Activated naive CD8-positive, alpha-beta T cell treated with anti-CD3 and anti-CD28 coated beads, Interleukin-2, amount 50 U/mL, for 24 hours (primary cell): ENCODE measurements around the gene EHBP1.

Experiments used
- ATAC-seq: fragments of 150-1000 bp; cut with Tn5 transposase; one replicate; pipeline ENCODE4 v1.10.0; 2021
- DNase-seq: peaks from one replicate; pipeline ENCODE4 v3.0.0; 2021
- H3K27ac Mint-ChIP-seq: one replicate; pipeline ENCODE4 v1.8.0; 2021; ENCODE audit warnings: mild to moderate bottlenecking, mixed read lengths
- H3K27me3 Mint-ChIP-seq: one replicate; pipeline ENCODE4 v1.8.0; 2021; ENCODE audit warnings: mixed read lengths
- H3K36me3 Mint-ChIP-seq: one replicate; pipeline ENCODE4 v1.8.0; 2021; ENCODE audit warnings: low read depth, mixed read lengths
- H3K4me1 Mint-ChIP-seq: one replicate; pipeline ENCODE4 v1.8.0; 2021; ENCODE audit warnings: mixed read lengths
- H3K4me3 Mint-ChIP-seq: one replicate; pipeline ENCODE4 v1.8.0; 2021; ENCODE audit warnings: mild to moderate bottlenecking, moderate library complexity, mixed read lengths
- H3K9me3 Mint-ChIP-seq: one replicate; pipeline ENCODE4 v1.8.0; 2021; ENCODE audit warnings: mixed read lengths

Gene EHBP1

DNA sequence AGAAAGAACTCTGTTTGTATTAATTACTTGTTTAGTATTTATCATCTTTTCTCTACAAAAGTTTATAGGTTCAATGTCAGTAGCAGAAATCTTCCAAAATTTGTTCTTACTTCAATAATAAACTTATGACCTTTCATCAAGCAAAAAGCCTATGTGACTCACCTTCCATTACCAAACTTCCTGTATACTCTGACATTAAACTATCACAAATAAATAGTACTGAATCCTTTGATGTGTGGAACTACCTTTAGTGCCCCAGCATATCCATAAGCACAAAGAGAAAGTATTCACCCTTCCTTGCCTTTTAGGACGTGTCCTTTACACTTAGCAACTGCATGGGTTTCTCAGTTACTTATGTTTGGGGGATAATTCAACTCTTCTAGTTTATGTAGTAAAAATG lies 166.0 kb downstream of the EHBP1 start:
- peaks cover 42% of the 10 kb centered on the region for H3K9me3 Mint-ChIP-seq
- no peaks in the 10 kb centered on the region for H3K27me3 Mint-ChIP-seq
- no peak overlapping the region for H3K4me3 Mint-ChIP-seq
- H3K27ac Mint-ChIP-seq: no peak overlapping the region
- peaks cover 60% of the 10 kb centered on the region for H3K36me3 Mint-ChIP-seq
- DNase-seq (no peak), ATAC-seq (peak; percentile 40)
- no peaks in the 10 kb centered on the region for H3K4me1 Mint-ChIP-seq

DNA sequence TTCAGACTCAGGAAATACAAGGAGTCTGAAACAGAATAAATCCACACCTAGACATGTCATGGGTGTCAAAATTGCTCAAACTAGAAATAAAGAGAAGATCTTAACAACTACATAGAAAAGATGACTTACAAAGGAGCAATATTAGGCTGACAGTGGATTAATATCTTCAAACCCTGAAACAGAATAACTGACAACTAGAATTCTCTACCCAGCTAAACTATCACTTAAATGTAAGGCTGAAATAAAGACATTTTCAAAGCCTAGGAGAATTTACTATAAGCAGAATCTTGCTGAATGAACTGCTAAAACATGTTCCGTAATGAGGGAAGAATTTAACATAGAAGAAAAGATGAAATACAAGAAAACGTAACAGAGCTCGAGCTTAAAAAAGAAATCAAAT lies 168.1 kb downstream of the EHBP1 start:
- no peak overlapping the region for H3K4me3 Mint-ChIP-seq
- H3K36me3 Mint-ChIP-seq: peaks cover 71% of the 10 kb centered on the region
- H3K4me1 Mint-ChIP-seq: no peaks in the 10 kb centered on the region
- ATAC-seq: no peak
- no peak for DNase-seq
- H3K27me3 Mint-ChIP-seq: no peaks in the 10 kb centered on the region
- no peak overlapping the region for H3K27ac Mint-ChIP-seq
- peaks cover 47% of the 10 kb centered on the region for H3K9me3 Mint-ChIP-seq

DNA sequence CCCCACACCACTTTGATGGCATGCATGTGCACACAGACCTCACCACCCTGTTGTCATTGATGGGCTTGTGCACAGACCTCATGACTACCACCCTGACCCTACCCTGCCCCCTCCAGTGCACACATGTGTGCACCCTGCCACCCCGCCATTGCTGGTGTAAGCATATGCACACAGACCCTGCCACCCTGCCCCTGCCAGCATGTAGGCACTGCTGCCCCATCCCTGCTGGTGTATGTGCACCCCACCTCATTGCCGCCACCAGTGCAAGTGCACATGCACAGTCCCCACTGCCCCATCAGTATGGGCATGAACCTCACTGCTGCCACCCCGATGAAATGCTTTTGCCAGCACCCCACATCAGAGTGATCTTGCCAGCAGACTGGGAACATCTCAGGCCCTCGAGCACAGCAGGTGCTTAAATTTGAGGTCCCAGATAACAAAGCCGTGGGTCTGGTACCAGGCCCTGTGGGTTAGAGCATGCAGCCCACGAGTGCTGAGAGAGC lies 169.4 kb downstream of the EHBP1 start:
- Mint-ChIP-seq H3K4me3 (no peak overlapping the region), H3K36me3 (peaks cover 71% of the 10 kb centered on the region), H3K27ac (no peak overlapping the region), H3K9me3 (peaks cover 48% of the 10 kb centered on the region), H3K4me1 (no peaks in the 10 kb centered on the region), H3K27me3 (no peaks in the 10 kb centered on the region)
- ATAC-seq (no peak), DNase-seq (no peak)

DNA sequence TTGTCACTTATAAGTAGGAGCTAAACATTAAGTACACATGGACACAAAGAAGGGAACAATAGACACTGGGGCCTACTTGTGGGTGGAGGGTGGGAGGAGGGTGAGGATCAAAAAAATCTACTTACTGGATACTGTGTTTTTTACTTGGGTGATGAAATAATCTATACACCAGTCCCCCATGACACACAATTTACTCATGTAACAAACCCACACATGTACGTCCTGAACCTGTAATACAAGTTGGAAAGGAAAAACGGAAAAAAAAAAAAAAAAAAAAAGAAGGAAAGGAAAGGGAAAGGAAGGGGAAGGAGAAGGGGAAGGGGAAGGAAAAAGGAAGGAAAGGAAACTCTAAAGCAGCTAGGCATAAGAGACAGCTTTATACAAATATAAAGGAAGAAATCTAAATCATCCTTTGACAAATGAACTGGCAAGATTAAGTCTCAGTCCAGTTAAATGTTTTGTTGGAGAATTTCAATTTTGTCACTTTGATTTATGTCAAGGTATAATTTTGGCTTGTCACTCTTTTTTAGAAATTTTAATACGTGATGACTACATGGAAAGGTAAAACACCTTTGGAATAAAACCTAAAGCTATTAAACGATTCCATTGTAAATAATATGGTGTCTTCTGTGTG lies 175.8 kb downstream of the EHBP1 start:
- no peak for ATAC-seq
- Mint-ChIP-seq H3K4me3 (no peak overlapping the region), H3K36me3 (peaks cover 36% of the 10 kb centered on the region), H3K27me3 (no peaks in the 10 kb centered on the region), H3K9me3 (peaks cover 18% of the 10 kb centered on the region), H3K4me1 (no peaks in the 10 kb centered on the region), H3K27ac (no peak overlapping the region)
- no peak for DNase-seq

GRCh38 chr2:62883629-62884028 lies 178.1 kb downstream of the EHBP1 start:
- H3K4me3 Mint-ChIP-seq: no peak overlapping the region
- H3K4me1 Mint-ChIP-seq: no peaks in the 10 kb centered on the region
- H3K9me3 Mint-ChIP-seq: peaks cover 14% of the 10 kb centered on the region
- no peak overlapping the region for H3K27ac Mint-ChIP-seq
- DNase-seq (no peak), ATAC-seq (no peak)
- H3K27me3 Mint-ChIP-seq: no peaks in the 10 kb centered on the region
- peaks cover 14% of the 10 kb centered on the region for H3K36me3 Mint-ChIP-seq

GRCh38 chr2:62884086-62884485 lies 178.6 kb downstream of the EHBP1 start:
- Mint-ChIP-seq H3K4me1 (no peaks in the 10 kb centered on the region), H3K9me3 (peaks cover 14% of the 10 kb centered on the region), H3K27me3 (no peaks in the 10 kb centered on the region), H3K36me3 (peaks cover 15% of the 10 kb centered on the region), H3K27ac (no peak overlapping the region), H3K4me3 (no peak overlapping the region)
- DNase-seq (no peak), ATAC-seq (no peak)

DNA sequence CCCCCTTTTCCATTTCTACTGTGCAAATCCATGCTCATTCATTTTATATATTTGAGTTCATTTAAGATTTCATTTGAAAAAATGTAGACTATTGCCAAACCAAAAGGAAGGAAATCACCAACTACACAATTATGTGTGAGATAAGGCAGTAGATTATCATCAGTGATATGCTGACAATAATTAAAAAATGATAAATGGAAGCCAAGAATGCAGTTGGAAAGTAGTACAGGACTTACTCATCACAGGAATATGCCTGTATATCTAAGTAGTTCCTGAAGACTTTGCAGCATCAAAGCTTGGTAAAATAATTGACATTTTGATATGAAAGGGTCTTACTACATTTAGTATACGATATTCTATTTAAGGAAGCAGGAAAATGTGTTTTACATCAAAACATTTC lies 179.0 kb downstream of the EHBP1 start:
- Mint-ChIP-seq H3K27me3 (no peaks in the 10 kb centered on the region), H3K9me3 (peaks cover 11% of the 10 kb centered on the region), H3K4me1 (no peaks in the 10 kb centered on the region), H3K36me3 (peaks cover 15% of the 10 kb centered on the region), H3K4me3 (no peak overlapping the region), H3K27ac (no peak overlapping the region)
- DNase-seq (no peak), ATAC-seq (no peak)

- Mint-ChIP-seq H3K27ac (no peak overlapping the region), H3K4me1 (no peaks in the 10 kb centered on the region), H3K9me3 (no peaks in the 10 kb centered on the region), H3K36me3 (no peaks in the 10 kb centered on the region), H3K4me3 (no peak overlapping the region), H3K27me3 (no peaks in the 10 kb centered on the region)
- DNase-seq: no peak
- no peak for ATAC-seq
Measured at GRCh38 chr2:62894966-62895631, 189.6 kb downstream of the EHBP1 start.

- ATAC-seq (no peak), DNase-seq (no peak)
- Mint-ChIP-seq H3K27me3 (no peaks in the 10 kb centered on the region), H3K27ac (no peak overlapping the region), H3K4me3 (no peak overlapping the region), H3K9me3 (no peaks in the 10 kb centered on the region), H3K4me1 (no peaks in the 10 kb centered on the region), H3K36me3 (no peaks in the 10 kb centered on the region)
Measured at GRCh38 chr2:62895632-62896009, 190.1 kb downstream of the EHBP1 start.

DNA sequence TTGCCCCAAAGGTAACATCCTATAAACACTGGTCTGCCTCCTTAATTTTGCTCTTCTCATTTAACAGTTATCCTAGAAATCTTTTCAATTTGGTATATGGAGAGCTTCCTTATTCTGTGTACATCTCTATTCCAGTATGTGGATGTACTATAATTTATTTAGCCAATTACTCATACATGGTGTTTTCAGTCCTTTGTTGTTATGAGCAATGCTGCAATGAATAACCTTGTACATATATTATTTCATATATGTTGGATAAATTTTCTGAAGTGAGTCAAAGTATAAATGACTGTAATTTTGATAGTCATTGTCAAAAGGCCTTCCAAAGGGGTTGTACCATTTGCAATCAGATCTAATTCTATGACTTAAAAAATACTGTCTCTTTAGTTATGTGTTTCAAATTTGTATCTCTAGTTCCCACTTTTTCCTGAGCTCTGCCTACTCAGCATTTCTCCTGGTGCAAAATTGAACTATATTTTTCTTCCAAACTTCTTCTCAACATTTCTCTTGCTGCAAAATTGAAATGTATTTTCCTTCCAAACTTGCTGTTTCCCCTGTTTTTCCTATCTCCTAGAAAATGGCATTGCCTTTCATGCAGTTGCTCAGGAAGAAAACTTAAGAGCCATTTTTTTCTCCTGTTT lies 191.8 kb downstream of the EHBP1 start:
- no peak overlapping the region for H3K27ac Mint-ChIP-seq
- no peaks in the 10 kb centered on the region for H3K27me3 Mint-ChIP-seq
- ATAC-seq (no peak), DNase-seq (no peak)
- no peaks in the 10 kb centered on the region for H3K4me1 Mint-ChIP-seq
- peaks cover 2% of the 10 kb centered on the region for H3K36me3 Mint-ChIP-seq
- no peak overlapping the region for H3K4me3 Mint-ChIP-seq
- H3K9me3 Mint-ChIP-seq: no peaks in the 10 kb centered on the region

DNA sequence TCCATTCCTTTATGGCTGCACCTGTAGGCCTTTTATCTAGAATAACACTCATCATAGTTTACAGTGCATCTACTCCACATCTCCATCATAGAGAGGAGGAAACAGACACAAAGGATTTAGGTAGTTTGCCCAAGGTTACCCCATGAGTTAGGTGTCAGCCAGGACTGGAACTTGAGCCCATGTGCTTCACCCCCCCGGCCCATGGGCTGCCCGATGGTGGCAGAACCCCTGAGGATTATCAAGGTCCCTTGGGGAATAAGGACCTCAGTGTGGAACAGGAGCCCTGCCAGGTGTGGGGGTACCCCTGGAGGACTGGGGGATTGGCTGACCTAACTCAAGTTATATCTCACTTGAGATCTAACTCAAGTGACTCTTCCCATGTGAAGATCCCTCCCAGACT lies 198.8 kb downstream of the EHBP1 start:
- DNase-seq (no peak), ATAC-seq (no peak)
- Mint-ChIP-seq H3K36me3 (peaks cover 3% of the 10 kb centered on the region), H3K9me3 (no peaks in the 10 kb centered on the region), H3K4me1 (no peaks in the 10 kb centered on the region), H3K4me3 (no peak overlapping the region), H3K27ac (no peak overlapping the region), H3K27me3 (no peaks in the 10 kb centered on the region)

GRCh38 chr2:62908145-62908544 lies 202.6 kb downstream of the EHBP1 start:
- Mint-ChIP-seq H3K4me1 (no peaks in the 10 kb centered on the region), H3K4me3 (no peak overlapping the region), H3K27me3 (no peaks in the 10 kb centered on the region), H3K27ac (no peak overlapping the region), H3K36me3 (peaks cover 2% of the 10 kb centered on the region), H3K9me3 (no peaks in the 10 kb centered on the region)
- DNase-seq (no peak), ATAC-seq (no peak)

DNA sequence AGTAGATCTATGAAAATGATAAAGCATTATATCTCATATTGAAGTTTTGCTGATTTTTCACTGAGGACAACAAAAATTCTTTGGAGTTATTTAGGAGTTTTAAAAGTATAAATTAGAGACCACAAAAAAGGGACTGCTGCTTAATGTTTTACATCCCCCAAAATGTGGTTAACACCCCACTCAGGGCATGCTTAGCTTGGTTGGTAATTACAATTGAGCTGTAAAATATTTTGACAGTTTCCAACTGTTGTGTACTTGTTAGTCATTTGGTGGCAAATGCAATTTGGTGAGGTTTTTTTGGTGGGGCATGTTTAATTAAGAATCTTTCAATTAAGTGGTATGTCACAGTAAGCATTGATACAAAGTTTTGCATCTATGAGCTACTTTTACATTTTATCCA lies 207.8 kb downstream of the EHBP1 start:
- Mint-ChIP-seq H3K4me3 (no peak overlapping the region), H3K4me1 (no peaks in the 10 kb centered on the region), H3K27me3 (no peaks in the 10 kb centered on the region), H3K36me3 (peaks cover 5% of the 10 kb centered on the region), H3K9me3 (peaks cover 9% of the 10 kb centered on the region), H3K27ac (no peak overlapping the region)
- DNase-seq: no peak
- ATAC-seq: no peak

DNA sequence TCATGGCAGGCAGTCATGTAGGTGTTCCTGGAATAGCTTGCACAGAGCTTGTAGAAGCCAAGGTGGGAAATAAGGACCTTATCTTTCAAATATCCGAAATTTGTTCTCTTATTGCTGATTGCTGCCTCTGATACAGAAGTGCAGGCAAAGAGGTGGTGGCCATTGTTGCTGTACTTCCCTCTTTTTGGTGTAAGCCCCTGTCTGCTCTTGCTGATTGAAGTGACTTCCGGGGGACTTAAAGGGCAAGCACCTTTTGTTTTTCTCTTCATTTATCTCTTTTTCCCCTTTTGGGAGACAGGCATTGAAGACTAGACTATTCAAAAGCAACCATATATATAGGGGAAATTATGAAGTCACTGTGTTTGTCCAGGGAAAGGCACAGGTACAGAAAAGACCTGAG lies 213.5 kb downstream of the EHBP1 start:
- ATAC-seq (no peak), DNase-seq (no peak)
- Mint-ChIP-seq H3K4me1 (no peaks in the 10 kb centered on the region), H3K9me3 (peaks cover 37% of the 10 kb centered on the region), H3K27ac (no peak overlapping the region), H3K4me3 (no peak overlapping the region), H3K27me3 (no peaks in the 10 kb centered on the region), H3K36me3 (peaks cover 31% of the 10 kb centered on the region)

- DNase-seq (no peak), ATAC-seq (no peak)
- H3K27me3 Mint-ChIP-seq: no peaks in the 10 kb centered on the region
- H3K9me3 Mint-ChIP-seq: peaks cover 46% of the 10 kb centered on the region
- H3K27ac Mint-ChIP-seq: no peak overlapping the region
- peaks cover 31% of the 10 kb centered on the region for H3K36me3 Mint-ChIP-seq
- H3K4me1 Mint-ChIP-seq: no peaks in the 10 kb centered on the region
- no peak overlapping the region for H3K4me3 Mint-ChIP-seq
Measured at GRCh38 chr2:62920070-62920469, 214.6 kb downstream of the EHBP1 start.
